Measurements from ENCODE around the gene GNRH2.
"Not testable (repeated sequence)": the region's sequence is repeated elsewhere in the genome, so short reads cannot be mapped to it uniquely, and the experiment has no call there.

The GNRH2 gene

DNA sequence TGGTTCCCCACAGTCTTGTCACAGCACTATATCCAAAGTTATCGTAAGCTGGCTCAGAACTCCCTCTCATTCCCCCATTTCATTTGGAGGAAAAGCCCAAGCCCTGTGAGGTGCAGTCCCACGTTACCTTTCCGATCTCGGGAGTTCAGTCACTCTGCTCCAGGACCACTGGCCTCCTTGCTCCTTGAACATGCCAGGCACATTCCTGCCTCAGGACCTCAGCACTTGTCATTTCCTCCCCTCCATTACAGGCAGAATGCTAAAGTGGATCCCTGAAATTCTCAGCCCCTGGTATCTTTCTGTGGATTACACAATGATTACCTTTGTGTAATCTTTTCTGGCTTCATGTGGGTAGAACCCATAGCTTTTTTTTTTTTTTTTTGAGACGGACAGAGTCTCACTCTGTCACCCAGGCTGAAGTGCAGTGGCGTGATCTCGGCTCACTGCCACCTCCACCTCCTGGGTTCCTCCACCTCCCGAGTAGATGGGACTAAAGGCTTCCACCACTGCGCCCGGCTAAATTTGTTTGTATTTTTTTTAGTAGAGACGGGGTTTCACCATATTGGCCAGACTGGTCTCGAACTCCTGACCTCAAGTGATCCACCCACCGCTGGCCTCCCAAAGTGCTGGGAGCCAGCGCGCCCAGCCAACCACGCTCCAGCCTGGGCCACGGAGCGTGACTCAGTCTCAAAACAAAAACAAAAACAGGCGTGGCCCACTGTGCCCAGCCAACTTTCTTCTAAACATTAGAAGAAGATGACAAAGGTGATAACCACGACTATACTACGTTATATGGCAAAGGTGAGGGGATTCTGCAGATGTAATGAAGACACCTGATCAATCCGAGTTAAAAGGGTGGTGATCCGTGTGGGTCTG, 24.0 kb downstream of the GNRH2 start:
- Histone ChIP-seq H3K36me3 (ENCODE audit: control insufficient read depth in 1 of 2, insufficient read depth in 2 of 2, low read length in 2 of 2) (no peaks in the 10 kb centered on the region), H3K27ac (ENCODE audit: low read length) (no peak overlapping the region), H3K9me3 (ENCODE audit: control insufficient read depth in 1 of 2, low read length in 2 of 2) (no peaks in the 10 kb centered on the region), H3K4me1 (ENCODE audit: control insufficient read depth in 1 of 2, insufficient read depth in 2 of 2, low read length in 2 of 2) (peaks cover 0 to 5% of the 10 kb centered on the region in 2 donors), H3K4me3 (ENCODE audit: low read depth in 1 of 2, low read length in 2 of 2) (no peak overlapping the region), H3K27me3 (ENCODE audit: low read depth, low read length) (no peaks in the 10 kb centered on the region)

DNA sequence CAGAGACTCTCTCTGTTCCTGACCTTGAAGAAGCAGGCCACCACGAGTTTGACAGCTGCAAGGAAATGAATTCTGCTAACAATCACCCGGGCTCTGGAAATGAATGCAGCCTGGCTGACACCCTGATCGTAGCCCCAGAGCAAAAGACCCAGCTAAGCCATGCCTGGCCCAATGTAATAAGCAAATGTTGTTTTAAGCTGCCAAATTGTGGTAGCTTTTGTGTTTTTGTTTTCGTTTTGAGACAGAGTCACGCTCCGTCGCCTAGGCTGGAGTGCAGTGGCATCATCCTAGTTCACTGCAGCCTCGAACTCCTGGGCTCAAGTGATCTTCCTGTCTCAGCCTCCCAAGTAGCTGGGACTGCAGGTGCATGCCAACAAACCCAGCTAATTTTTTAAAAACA, 24.7 kb downstream of the GNRH2 start:
- Histone ChIP-seq H3K4me3 (ENCODE audit: low read depth in 1 of 2, low read length in 2 of 2) (no peak overlapping the region), H3K9me3 (ENCODE audit: control insufficient read depth in 1 of 2, low read length in 2 of 2) (no peaks in the 10 kb centered on the region), H3K36me3 (ENCODE audit: control insufficient read depth in 1 of 2, insufficient read depth in 2 of 2, low read length in 2 of 2) (no peaks in the 10 kb centered on the region), H3K4me1 (ENCODE audit: control insufficient read depth in 1 of 2, insufficient read depth in 2 of 2, low read length in 2 of 2) (peaks cover 0 to 10% of the 10 kb centered on the region in 2 donors), H3K27me3 (ENCODE audit: low read depth, low read length) (no peaks in the 10 kb centered on the region), H3K27ac (ENCODE audit: low read length) (no peak overlapping the region)

DNA sequence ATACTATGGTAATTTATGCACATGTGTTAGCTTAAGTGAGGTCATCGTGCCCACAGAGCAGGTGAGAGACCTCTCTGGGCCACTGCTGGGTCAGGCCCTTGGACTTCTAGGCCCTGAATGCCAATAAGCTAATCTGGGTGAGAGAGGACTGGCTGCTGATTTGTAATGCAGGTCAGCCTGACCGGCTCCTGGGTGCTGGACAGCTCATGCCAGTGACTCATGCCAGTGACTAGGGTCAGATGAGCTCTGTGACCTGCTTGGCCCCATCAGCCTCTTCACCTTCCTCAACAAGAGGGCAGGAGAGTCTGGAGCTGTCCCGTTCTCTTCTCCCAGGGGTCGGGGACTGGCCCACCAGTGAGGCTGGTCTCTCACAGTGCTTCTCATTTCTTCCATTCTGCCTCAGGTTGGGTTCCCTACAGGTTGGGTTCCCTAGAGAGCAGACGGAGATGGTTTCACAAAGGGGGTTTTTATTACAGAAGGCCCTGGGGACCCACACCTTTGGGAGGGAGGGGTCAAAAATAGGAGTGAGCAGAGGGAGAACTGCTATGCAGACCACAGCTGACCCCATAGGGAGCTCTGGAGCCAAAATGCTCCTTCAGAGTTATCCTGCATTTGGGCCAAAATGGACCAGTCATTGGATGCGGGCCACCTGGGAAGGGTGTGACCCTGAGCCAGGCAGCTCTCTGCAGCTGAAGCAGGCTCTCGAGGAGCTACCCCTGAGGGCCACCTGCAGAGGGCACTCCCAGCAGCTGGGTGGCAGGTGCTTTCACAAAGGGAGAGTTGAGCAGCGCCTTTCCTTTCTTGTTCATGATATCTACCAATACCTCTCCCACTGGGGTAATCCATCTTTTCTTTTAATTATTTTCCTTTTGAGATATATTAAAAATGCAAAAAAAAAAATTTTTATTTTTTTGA, 25.8 kb downstream of the GNRH2 start:
- Histone ChIP-seq H3K27me3 (ENCODE audit: low read depth, low read length) (no peaks in the 10 kb centered on the region), H3K27ac (ENCODE audit: low read length) (no peak overlapping the region), H3K9me3 (ENCODE audit: control insufficient read depth in 1 of 2, low read length in 2 of 2) (no peaks in the 10 kb centered on the region), H3K4me3 (ENCODE audit: low read depth in 1 of 2, low read length in 2 of 2) (no peak overlapping the region), H3K4me1 (ENCODE audit: control insufficient read depth in 1 of 2, insufficient read depth in 2 of 2, low read length in 2 of 2) (peaks cover 0 to 10% of the 10 kb centered on the region in 2 donors), H3K36me3 (ENCODE audit: control insufficient read depth in 1 of 2, insufficient read depth in 2 of 2, low read length in 2 of 2) (no peaks in the 10 kb centered on the region)

DNA sequence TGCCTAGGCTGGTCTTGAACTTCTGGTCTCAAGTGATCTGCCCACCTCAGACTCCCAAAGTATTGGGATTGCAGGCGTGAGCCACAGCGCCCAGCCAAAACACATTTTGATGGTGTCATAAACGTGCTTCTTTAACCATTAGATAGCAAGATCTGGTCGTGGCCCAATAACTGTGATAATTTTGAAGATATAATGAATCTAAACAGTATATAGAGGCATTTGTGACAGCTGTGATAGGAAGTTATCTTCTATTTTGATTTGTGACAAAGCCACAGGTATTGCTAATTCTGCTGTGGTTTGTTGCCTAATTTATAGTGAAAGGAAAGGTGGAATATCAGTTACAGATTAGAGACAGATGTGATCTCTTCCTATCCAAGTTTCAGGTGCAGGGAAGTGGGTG, 27.3 kb downstream of the GNRH2 start:
- no peaks in the 10 kb centered on the region for H3K27me3 ChIP-seq (ENCODE audit: low read depth, low read length)
- H3K9me3 ChIP-seq (ENCODE audit: control insufficient read depth in 1 of 2, low read length in 2 of 2): no peaks in the 10 kb centered on the region
- peaks cover 0 to 10% of the 10 kb centered on the region in 2 donors for H3K4me1 ChIP-seq (ENCODE audit: control insufficient read depth in 1 of 2, insufficient read depth in 2 of 2, low read length in 2 of 2)
- H3K36me3 ChIP-seq (ENCODE audit: control insufficient read depth in 1 of 2, insufficient read depth in 2 of 2, low read length in 2 of 2): no peaks in the 10 kb centered on the region
- no peak overlapping the region for H3K4me3 ChIP-seq (ENCODE audit: low read depth in 1 of 2, low read length in 2 of 2)
- H3K27ac ChIP-seq (ENCODE audit: low read length): no peak overlapping the region

DNA sequence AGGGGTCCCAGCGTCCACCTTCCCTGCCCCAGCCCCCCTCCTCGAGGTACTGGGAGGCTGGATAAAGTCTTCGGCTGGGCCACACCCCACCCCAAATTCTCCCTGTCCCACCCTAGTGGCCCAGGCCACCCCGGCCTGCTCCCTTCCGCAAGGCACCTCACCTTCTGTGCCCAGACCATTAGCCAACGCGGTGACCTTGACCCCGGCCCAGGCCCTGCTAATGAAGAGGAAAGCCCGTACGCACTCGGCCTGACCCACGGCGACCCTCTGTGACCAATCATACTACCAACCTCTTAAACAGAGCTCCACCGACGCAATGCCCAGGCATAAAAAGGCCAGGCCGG, 27.8 kb downstream of the GNRH2 start:
- Histone ChIP-seq H3K4me3 (ENCODE audit: low read depth in 1 of 2, low read length in 2 of 2) (peak overlapping the region in 1 of 2 donors; percentile 64), H3K27me3 (ENCODE audit: low read depth, low read length) (no peaks in the 10 kb centered on the region), H3K27ac (ENCODE audit: low read length) (no peak overlapping the region)

DNA sequence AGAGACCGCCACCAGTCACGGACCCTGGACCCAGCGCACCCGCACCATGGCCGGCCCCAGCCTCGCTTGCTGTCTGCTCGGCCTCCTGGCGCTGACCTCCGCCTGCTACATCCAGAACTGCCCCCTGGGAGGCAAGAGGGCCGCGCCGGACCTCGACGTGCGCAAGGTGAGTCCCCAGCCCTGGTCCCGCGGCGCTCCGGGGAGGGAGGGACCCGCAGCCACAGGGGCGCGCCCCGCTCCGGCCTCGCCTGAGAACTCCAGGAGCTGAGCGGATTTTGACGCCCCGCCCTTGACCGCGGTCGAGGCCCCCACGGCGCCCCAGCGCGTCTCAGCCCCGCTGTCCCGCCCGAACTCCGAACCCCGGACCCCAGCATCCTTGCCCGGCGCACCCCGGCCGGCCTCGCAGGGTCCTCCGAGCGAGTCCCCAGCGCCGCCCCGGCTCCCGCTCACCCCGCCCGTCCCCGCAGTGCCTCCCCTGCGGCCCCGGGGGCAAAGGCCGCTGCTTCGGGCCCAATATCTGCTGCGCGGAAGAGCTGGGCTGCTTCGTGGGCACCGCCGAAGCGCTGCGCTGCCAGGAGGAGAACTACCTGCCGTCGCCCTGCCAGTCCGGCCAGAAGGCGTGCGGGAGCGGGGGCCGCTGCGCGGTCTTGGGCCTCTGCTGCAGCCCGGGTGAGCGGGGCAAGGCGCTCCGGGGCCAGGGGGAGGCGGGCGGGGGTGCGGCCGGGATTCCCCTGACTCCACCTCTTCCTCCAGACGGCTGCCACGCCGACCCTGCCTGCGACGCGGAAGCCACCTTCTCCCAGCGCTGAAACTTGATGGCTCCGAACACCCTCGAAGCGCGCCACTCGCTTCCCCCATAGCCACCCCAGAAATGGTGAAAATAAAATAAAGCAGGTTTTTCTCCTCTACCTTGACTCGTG, 28.4 kb downstream of the GNRH2 start, which contains the start of gene OXT:
OXT (plus strand) TSS at position 11 of the 920 bp plus-strand sequence; CDS start at position 47, 36 bp downstream.
- Histone ChIP-seq H3K27me3 (ENCODE audit: low read depth, low read length) (no peaks in the 10 kb centered on the region), H3K36me3 (ENCODE audit: control insufficient read depth in 1 of 2, insufficient read depth in 2 of 2, low read length in 2 of 2) (no peaks in the 10 kb centered on the region), H3K9me3 (ENCODE audit: control insufficient read depth in 1 of 2, low read length in 2 of 2) (no peaks in the 10 kb centered on the region), H3K4me1 (ENCODE audit: control insufficient read depth in 1 of 2, insufficient read depth in 2 of 2, low read length in 2 of 2) (peaks cover 0 to 10% of the 10 kb centered on the region in 2 donors), H3K27ac (ENCODE audit: low read length) (no peak within 1 kb of the TSS), H3K4me3 (ENCODE audit: low read depth in 1 of 2, low read length in 2 of 2) (peak within 1 kb of the TSS; percentile 3 to 64)

More for the DNA sequence above, 27.8 kb downstream of the GNRH2 start:
- H3K9me3 ChIP-seq (ENCODE audit: control insufficient read depth in 1 of 2, low read length in 2 of 2): no peaks in the 10 kb centered on the region
- no peaks in the 10 kb centered on the region for H3K36me3 ChIP-seq (ENCODE audit: control insufficient read depth in 1 of 2, insufficient read depth in 2 of 2, low read length in 2 of 2)
- H3K4me1 ChIP-seq (ENCODE audit: control insufficient read depth in 1 of 2, insufficient read depth in 2 of 2, low read length in 2 of 2): peaks cover 0 to 10% of the 10 kb centered on the region in 2 donors

DNA sequence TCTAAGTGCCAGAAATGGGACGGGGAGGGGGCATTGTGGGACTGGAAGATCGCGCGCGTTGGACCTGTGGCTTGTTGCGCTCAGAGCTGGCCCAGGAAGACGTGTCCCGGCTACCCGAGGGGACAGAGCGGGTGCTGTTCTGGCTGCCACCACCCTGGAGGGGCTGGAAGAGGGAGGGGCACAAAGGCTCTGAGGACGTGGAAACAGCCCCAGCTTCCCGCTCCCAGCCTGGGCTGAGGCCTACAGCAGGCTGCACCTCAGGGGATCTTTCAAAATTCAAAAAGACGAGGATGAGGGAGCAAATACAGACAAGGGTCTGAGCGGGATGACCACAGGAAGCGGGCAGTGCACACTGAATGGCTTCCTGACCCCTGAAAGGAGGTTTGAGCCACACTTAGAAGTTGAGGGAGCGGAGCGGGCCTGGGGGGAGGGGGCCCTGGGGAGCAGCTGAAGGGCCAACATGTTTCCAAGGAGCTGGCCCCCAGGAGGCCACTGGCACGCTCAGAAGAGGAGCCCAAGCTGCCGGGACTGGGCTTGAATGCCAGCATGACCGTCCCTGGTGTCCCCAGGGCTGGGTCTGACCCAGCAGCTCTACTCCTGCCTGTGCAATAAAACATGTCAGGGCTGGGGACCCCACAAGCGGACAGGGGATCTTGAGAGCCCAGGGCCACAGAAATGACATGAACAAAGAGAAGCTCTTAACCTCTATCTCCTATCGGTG, 29.3 kb downstream of the GNRH2 start:
- H3K27ac ChIP-seq (ENCODE audit: low read length): no peak overlapping the region

DNA sequence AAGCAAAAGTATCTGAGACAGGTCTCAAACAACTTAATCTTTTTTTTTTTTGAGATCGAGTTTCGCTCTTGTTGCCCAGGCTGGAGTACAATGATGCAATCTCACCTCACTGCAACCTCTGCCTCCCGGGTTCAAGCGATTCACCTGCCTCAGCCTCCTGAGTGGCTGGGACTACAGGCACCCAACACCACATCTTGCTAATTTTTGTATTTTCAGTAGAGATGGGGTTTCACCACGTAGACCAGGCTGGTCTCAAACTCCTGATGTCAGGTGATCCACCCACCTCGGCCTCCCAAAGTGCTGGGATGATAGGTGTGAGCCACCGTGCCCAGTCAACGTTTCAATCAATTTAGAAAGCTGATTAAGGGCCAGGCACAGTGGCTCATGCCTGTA, 29.8 kb downstream of the GNRH2 start:
- H3K4me3 ChIP-seq (ENCODE audit: low read depth in 1 of 2, low read length in 2 of 2); H3K9me3 ChIP-seq (ENCODE audit: control insufficient read depth in 1 of 2, low read length in 2 of 2); H3K4me1 ChIP-seq (ENCODE audit: control insufficient read depth in 1 of 2, insufficient read depth in 2 of 2, low read length in 2 of 2); H3K27me3 ChIP-seq (ENCODE audit: low read depth, low read length); H3K27ac ChIP-seq (ENCODE audit: low read length); H3K36me3 ChIP-seq (ENCODE audit: control insufficient read depth in 1 of 2, insufficient read depth in 2 of 2, low read length in 2 of 2): not testable (repeated sequence)

More for the DNA sequence above, 29.3 kb downstream of the GNRH2 start:
- H3K4me1 ChIP-seq (ENCODE audit: control insufficient read depth in 1 of 2, insufficient read depth in 2 of 2, low read length in 2 of 2): peaks cover 0 to 10% of the 10 kb centered on the region in 2 donors
- peak overlapping the region in 1 of 2 donors; percentile 64 for H3K4me3 ChIP-seq (ENCODE audit: low read depth in 1 of 2, low read length in 2 of 2)
- H3K27me3 ChIP-seq (ENCODE audit: low read depth, low read length): no peaks in the 10 kb centered on the region
- H3K36me3 ChIP-seq (ENCODE audit: control insufficient read depth in 1 of 2, insufficient read depth in 2 of 2, low read length in 2 of 2): no peaks in the 10 kb centered on the region
- H3K9me3 ChIP-seq (ENCODE audit: control insufficient read depth in 1 of 2, low read length in 2 of 2): no peaks in the 10 kb centered on the region

DNA sequence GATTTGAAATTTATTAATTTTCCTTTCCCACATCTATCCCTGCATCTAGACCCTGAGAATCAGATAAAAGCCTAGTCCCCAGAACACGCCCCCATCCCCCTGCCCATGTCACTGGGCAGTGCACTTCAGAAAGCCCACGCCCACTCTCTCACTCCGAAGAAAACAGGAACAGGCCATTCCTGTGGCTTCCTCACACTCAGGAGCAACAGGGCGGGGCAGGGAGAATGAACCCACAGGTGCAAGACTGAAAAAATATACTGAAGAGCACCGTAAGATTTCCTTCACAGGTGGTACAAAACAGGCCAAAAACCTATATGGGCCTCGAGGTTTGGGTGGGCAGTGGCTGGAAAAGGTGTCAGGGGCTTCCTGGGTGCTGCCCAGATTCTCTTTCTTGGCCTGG, 31.4 kb downstream of the GNRH2 start:
- Histone ChIP-seq H3K27ac (ENCODE audit: low read length) (no peak overlapping the region), H3K9me3 (ENCODE audit: control insufficient read depth in 1 of 2, low read length in 2 of 2) (no peaks in the 10 kb centered on the region), H3K36me3 (ENCODE audit: control insufficient read depth in 1 of 2, insufficient read depth in 2 of 2, low read length in 2 of 2) (no peaks in the 10 kb centered on the region), H3K4me3 (ENCODE audit: low read depth in 1 of 2, low read length in 2 of 2) (no peak overlapping the region), H3K4me1 (ENCODE audit: control insufficient read depth in 1 of 2, insufficient read depth in 2 of 2, low read length in 2 of 2) (peaks cover 0 to 10% of the 10 kb centered on the region in 2 donors), H3K27me3 (ENCODE audit: low read depth, low read length) (no peaks in the 10 kb centered on the region)

DNA sequence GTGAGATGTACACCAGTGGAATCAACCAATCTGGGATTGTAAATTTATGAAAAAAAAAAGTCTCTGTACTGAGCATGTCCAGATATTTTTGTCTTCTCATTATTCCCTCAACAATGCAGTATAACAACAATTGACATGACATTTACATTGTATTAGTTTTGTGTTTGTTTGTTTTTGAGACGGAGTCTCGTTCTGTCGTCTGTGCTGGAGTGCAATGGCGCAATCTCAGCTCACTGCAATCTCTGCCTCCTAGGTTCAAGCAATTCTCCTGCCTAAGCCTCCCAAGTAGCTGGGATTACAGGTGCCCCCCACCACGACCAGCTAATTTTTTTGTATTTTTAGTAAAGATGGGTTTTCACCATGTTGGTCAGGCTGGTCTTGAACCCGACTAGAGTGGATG, 31.9 kb downstream of the GNRH2 start:
- not testable (repeated sequence) for H3K27ac ChIP-seq (ENCODE audit: low read length); H3K27me3 ChIP-seq (ENCODE audit: low read depth, low read length); H3K9me3 ChIP-seq (ENCODE audit: control insufficient read depth in 1 of 2, low read length in 2 of 2); H3K36me3 ChIP-seq (ENCODE audit: control insufficient read depth in 1 of 2, insufficient read depth in 2 of 2, low read length in 2 of 2); H3K4me3 ChIP-seq (ENCODE audit: low read depth in 1 of 2, low read length in 2 of 2); H3K4me1 ChIP-seq (ENCODE audit: control insufficient read depth in 1 of 2, insufficient read depth in 2 of 2, low read length in 2 of 2)

Data from muscle layer of duodenum (tissue), 2 donors.